NCI-H187 (cell line): ENCODE measurements around the gene PRUNE2.
"Not testable (repeated sequence)": the region's sequence is repeated elsewhere in the genome, so short reads cannot be mapped to it uniquely, and the experiment has no call there.

Source experiments
- DNase-seq, 2 experiments: peaks; one replicate each; lab custom pipeline; 2025; lab: John Stamatoyannopoulos, UW

PRUNE2 gene

DNA sequence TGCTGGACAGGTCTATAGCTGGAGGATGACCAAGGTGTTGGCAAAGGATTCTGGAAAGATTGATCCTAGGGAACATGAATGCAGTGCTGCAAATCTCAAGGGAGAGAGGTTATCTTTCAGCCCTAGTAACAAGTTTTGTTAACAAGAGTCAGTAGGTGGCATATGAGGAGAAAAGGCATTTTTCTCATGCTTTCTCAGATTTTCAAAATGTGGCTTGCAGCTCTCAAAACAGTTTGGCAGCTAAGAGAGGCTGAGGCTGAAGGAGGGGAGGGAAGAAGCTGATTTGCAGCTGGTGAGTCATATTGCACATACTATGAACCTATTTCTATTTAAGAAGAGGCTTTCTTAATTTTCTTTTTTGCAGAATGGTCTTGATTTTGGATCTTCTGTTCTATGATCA is 205.9 kb downstream of the PRUNE2 start:
- no peak for DNase-seq

DNA sequence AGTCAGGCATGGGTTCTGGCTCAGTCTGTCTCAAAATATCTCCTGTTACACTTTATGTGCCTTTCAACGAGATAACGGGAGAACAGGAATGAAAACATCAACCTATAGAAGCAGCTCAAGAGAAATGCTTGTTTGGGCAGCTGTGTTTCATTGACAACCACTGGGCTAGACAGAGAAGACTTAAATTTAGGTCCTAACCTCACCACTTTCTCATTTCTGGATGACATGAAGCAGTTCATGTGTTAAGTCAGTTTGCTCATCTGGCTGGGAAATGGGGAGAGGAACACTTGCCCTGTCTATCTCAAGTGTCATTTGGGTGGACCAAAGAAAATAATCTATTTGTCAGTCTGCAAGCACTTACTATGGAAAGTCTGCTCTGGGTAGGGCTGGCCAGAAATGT is 208.4 kb downstream of the PRUNE2 start:
- DNase-seq, result no peak

DNA sequence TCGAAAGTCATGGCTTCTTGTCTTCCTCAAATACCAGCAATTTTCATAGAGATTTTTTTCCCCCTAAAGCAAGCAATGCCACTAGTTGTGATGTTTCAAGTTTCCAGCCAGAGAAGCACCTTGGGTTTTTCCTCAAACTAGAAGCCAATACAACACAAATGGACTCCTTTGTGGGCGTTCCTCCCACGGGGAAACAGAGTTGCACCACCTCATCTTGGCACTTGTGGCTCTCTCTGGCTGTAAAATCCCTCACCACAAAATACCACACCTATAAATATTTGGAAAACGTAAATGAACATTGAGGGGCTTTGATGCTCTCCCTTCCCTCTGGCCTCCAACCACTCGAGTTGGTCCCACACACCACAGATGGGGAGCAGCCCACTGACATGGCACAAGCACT is 208.8 kb downstream of the PRUNE2 start:
- no peak for DNase-seq

DNA sequence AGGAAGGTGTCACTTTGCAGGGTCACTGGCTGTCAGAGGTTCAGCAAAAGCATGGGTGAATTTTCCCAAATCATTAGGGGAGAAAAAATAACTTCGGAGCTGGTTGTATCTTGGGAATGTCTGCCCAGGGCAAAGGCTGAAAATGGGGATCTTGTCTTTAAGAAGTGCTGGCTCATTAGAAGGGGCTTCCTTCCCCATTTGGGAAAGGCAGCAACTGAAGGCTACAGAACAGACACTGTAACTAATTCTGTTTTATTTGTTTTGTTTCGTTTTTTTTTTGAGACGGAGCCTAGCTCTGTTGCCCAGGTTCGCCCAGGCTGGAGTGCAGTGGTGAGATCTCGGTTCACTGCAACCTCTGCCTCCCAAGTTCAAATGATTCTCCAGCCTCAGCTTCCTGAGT is 212.0 kb downstream of the PRUNE2 start:
- no peak for DNase-seq

DNA sequence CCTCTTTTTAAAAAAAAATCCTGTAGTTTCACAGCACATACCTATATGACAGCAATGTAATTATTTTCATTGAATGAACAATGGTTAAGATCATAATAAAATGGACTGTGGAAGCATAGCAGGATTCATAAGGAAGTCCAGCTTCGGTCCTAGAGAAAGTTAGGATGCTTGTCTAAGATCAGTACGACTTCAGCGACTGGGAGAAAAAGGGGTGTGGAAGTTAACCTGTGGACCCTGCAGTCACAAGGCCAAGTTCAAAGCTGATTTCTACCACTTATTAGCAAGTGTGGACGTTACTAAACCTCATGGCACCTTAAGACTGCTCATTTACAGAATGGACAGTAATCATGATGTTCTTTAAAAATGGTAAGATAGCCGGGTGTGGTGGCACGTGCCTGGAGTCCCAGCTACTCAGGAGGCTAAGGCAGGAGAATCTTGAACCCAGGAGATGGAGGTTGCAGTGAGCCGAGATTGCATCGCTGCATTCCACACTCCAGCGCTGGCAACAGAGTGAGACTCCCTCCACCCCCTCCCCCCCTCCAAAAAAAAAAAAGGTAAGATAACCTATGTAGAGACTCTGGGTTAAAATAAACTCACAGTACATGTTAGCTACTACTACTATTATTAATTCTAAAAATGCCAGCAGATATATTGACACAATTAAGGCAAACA is 213.3 kb downstream of the PRUNE2 start:
- no peak for DNase-seq

DNA sequence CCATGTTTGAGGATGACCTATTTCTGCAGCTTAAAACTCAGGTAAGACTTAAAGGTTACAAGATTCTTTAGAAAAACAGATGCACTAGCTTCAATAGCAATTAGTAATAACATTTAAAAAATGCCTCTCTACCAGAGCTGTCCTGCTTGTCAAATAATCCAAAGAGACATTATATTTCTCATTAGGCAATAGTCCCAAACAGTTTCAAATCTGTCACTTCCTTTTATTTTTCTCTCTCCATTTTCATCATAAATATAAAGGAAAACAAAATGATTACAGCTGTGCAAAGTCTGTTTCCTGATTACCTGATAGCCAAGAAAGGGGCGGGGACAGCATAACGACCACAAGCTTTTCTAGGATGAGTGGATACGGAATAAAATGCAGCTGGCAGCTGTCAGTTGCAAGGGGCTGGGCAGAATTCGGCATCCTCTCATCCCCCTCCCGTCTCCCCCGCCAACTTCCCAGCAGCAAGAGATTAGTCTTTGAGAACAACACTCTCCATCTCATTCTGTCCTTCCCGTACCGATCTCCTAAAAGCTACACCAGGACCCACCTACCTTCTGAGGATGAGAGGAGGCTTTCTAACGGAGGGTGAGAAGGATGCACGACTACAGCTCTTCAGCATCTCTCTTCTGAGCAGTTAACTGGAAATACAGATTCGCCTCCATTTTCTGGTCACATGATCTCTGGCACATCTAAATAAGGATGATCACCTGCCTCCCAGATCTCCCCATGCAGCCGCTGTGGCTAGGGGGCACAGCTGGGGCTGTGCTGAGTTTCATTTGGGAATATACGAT is 214.2 kb downstream of the PRUNE2 start:
- DNase-seq, result peak in 1 of 2 experiments; percentile 33

DNA sequence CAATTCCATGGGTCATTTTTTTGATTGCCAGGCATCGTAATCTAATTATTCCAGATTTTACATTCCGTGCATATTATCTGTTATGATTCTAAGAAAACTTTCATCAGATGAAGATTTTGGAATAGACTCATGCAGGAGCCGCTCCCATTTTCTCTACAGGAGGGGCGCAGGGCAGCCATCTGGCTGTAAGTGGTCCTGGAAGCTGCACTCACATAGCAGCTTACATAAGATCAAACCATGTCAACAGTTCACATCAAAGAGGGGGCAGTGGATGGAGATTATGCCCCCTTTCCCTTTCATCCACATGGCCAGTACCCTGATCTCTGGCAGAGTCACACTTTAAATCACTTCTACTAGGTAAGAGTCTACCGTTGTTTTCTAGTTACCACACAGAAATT is 214.9 kb downstream of the PRUNE2 start:
- no peak for DNase-seq

DNA sequence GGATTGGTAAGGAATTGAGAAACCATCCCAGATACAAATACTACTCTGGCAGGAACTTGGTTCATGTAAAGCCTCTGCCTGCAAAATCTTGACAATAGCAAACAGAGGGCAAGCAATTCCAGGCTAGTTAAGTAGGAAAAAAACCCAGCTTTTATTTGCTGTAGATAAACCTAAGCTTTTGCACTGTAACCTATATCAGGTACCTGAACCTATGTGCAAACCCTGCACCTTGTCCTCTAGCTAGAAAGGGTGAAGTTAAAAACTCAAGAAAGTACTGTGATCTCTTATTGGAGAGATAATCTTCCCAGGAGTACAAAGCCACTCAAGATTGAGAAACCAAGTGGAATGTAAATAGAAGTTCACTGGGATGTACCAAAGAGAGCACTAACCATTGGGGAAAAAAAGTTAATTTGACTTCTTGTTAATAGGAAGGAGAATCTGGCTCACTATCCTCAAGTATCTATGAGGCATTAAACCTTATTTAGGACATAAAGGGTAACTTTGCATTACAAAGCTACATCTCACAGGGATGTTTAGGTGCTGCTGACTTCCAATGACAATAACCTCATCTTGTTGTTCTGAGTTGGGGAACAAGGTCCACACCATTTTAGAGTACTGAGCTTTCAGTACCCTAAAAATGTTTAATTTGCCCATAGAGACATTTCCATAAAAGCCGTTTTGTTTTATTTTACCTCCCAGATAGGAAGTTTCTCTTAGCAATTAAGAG is 215.5 kb downstream of the PRUNE2 start:
- DNase-seq, result no peak

DNA sequence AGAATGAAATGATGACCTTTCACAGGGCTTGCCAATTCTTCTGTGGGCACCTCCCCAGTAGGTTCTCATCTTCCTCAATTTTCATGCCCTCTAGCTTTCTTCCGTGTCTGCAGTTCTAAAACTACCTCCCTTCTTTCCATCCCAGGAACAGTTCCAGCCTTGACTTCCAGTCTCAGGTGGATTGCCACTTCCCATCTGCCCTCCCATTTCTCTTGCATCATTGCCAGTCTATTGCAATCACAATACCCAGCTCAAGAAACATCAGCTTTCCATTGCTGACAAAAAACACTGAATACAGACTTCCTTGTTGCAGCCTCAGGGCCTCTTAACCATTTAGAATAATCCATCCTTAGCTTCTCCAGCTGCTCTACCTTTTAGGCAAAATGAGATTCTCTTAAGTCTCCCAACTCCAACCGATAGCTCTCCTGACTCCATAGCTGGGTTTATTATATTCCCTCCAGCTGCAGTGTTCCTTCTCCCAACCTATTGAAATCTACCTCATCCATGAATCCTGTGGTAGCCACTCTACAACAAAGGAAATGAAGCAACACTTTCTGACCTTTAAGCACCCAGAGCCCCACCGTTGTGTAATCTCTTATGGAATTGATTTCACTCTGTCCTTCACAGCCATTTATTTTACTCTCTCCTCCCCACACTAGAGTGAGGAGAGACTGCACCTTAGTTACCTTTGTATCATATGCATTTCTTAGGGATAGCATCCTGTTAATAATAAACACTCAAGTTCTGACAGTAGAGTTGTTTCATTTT is 217.3 kb downstream of the PRUNE2 start:
- peak; percentile 35 to 52 for DNase-seq

DNA sequence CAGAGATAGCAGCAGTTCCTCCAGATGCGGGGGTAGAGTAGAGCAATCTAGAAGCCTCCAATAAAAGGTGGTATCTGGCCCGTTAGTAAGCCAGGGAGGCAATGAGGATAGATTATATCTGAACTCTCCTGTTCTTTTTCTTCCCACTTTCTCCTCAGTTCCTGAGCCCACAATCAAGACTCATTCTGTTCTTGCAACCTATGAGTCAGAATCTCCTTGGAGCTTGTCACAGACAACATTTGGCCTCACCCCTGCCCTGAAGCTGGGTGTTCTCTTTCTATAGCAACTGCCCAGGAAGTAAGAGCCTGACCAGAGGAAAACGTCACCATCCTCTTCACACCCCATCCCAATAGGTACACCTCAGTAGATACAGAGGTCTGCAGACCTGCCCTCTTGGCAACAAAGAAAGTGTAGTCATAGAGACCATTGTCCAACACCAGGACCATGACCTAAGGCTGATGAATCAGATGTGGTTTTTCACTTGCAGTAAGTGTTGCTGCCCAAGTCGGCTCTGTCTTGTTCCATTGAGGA is 218.0 kb downstream of the PRUNE2 start:
- DNase-seq, result no peak

DNA sequence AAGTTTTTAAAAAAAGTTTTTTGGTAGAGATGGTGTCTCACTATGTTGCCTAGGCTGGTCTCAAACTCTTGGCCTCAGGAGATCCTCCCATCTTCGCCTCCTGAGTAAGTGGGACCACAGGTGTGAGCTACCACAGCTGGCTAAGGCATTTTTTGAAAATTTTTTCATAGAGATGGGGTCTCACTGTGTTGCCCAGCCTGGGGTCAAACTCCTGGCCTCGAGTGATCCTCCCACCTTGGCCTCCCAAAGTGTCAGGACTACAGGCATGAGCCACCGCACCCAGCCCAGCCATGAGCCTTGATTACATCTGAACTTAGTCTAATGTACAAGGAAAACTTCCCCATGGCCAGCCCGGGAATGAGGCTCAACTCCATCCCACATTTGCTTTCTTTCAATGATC is 219.2 kb downstream of the PRUNE2 start:
- DNase-seq, result no peak

DNA sequence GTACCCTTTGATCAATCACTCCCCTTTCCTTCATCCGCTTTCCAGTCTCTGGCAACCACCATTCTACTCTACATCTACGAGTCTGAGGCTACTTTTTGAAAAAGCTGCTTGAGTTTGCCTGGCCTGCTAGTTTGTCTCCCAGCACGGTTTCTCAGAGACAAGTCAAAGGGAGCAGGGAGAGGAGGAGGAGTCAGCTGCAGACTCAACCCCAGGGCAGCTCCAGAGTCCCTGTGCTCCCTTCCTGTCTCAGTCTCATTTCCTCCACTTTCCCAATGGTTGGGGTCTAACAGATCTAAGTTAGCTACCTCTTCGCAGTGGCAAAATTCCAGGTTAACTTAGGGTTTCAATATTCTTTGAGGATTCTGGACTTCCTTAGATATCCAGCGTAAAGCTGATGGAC is 221.7 kb downstream of the PRUNE2 start:
- DNase-seq, result no peak

DNA sequence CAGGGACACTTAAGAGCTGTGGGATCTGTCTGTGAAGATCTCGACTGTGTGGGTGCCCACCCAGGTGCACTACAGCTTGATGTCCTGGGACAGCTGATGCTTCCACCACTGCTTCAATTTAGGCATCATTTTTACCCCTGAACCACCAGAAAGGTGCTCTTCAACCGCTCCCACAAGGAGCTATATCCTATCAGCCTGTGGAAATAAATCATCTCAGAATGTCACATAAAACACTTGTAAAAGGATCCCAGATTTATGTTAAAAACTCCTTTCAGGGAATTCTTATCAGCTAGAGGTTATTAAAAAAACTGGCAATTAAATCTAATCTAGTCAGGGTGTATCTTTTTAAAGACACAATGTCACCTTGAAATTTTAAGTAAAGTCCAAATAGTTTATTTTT is 224.4 kb downstream of the PRUNE2 start:
- no peak for DNase-seq

DNA sequence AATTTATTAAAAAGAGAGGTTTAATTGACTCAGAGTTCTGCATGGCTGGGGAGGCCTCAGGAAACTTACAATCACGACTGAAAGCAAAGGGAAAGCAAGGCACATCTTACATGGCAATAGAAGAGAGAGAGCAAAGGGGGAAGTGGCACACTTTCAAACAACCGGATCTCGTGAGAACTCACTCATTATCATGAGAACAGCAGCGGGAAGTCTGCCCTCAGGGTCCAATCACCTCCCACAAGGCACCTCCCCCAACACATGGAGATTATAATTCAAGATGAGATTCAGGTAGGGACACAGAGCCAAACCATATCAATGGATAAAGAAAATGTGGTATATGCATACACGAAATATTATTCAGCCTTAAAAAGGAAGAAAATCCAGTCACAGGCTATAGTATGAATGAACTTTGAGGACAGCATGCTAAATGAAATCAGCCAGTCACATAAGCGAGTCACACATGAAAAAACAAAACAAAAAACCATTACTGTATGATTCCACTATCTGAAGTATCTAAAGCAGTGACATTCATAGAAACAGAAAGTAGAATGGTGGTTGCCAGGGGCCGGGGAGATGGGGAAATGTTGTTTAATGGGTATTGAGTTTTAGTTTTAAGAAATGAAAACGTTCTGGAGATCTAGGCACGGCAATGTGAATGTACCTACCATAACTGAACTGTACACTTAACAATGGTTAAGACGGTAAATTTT is 225.0 kb downstream of the PRUNE2 start:
- no peak for DNase-seq

DNA sequence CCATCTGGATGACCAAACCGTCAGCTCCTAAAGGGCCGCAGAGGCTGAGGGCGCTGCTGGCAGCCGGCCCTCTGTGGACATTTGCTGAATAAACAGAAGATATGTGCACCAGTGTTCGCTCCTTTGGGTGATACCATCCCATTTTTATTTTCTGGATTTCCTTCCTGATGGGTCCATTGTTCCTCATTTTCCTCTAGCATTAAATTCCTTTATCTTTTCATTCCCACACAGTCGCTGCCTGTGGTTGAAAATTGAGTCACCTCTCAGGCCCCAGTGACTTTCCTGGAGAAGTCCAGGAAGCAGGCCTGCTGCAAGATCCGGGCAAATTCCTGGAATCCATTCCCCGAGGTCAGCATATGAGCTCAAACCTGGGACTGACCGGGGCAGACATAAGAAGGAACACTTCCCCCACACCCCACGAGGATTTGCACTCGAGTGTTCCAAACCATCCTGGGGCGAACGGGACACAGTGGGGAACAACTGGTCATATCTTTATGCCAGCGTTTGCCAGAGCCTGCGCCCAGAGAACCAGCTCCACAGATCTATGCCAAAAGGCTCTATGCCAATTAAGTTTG is 228.3 kb downstream of the PRUNE2 start:
- no peak for DNase-seq

DNA sequence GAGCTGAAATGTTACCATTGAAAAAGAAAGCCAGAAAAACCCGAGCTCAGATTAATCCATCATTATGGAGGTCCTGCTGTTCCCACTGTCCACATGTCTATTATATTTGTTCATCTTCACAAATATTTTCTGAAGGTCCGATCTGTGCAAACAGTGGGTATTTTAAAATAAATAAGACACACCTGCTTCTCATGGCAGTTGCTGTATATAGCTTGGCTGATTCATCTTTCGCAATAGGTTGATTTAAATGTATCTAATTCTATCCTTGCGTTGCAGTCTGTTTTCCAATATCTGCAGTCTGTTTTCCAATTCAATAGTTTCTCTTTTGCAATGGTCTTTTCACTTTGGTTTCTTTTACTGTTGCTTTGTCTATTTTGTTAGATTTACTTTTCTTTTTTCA is 229.1 kb downstream of the PRUNE2 start:
- no peak for DNase-seq

DNA sequence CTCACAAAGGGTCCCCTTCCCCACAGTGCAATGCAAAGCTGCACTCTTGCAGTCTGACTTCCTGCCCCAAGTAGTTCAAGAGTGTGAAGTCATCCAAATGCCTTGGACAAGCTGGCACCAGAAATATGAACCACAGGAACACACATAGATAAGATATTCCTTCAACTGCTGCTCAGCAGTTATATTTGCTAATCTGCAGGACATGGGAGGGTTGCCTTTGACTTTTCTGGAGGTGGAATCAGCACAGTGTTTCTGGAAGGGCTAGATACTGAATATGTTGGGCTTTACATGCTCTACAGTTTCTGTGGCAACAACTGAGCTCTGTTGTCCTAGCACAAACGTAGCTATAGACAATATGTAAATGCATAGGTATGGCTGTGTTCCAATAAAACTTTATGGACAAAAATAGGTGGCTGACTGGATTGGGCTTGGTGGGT is 238.4 kb downstream of the PRUNE2 start:
- DNase-seq, result no peak

DNA sequence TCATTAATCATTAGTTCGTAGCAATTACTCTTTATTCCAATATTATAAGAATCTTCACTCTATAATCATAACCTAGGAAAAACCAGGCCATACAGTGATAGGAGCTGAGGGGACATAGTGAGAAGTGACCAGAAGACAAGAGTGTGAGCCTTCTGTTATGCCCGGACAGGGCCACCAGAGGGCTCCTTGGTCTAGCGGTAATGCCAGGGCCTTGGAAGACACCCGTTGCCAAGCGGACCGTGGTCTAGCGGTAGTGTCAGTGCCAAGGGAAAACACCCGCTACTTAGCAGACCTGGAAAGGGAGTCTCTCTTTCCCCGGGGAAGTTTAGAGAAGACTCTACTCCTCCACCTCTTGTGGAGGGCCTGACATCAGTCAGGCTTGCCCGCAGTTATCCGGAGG is 239.9 kb downstream of the PRUNE2 start:
- not testable (repeated sequence) for DNase-seq

DNA sequence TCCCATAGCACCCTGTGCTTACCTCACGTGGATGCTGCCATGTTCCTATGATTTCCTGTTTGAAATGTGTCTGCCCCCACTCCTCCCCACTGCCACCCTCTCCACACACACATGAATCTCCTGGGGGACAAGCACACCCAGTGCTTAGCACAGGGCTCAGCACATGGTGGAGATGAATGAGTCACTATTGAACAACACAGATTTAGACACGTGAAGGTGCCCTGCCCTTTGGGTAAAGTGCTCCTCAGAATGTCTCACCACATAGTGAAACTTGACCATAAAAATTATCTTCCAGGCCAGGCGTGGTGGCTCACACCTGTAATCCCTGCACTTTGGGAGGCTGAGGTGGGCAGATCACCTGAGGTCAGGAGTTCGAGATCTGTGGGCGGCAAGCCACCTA is 240.5 kb downstream of the PRUNE2 start:
- no peak for DNase-seq

DNA sequence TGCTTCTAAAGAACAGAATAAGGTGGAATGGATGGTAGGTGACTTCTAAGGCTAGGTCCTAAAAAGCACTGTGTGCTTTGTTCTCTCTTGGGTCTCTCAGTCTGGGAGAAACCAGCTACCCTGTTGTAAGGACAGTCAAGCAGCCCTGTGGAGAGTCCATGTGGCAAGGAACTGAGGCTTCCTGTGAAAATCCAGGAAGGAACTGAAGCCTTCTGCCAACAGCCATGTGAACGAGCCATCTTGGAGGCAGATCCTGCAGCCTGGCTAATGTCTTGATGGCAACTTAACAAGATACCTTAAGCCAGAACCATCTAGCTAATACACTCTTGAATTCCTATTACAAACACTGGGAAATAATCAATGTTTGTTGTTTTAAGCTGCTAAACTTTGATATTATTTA is 241.8 kb downstream of the PRUNE2 start:
- no peak for DNase-seq
